RPMI7951 (cell line): ENCODE measurements around the gene OR10D3. TPM values are rescaled to one million over a fixed set of nuclear protein-coding genes. Genes with fewer than 3 reads are reported as not detected.
A peak's percentile ranks its signal among the peaks of the same experiment; 100 is the strongest.
"Not testable (repeated sequence)": the region's sequence is repeated elsewhere in the genome, so short reads cannot be mapped to it uniquely, and the experiment has no call there.

Source experiments
- DNase-seq: peaks from one replicate; pipeline ENCODE4 v3.0.0-alpha.2; 2012; ENCODE audit warnings: low read depth
- total RNA-seq: library from RNA; depleted of rRNA; stranded (reverse); fragments of >200 nt; shearing (Covaris generic); gene quantifications from 2 replicates; pipeline ENCODE4 v1.2.3, GENCODE V29; 2014

Gene OR10D3
- total RNA-seq, 1 experiment from 2014 or later, result not detected

- peak; percentile 24 for DNase-seq
These were observed 11.4 kb downstream of the OR10D3 start for GRCh38 chr11:124194293-124195188.

- peak; percentile 57 for DNase-seq
These were observed 12.1 kb downstream of the OR10D3 start for GRCh38 chr11:124195189-124195734.

- DNase-seq, result no peak
These were observed 14.9 kb downstream of the OR10D3 start for GRCh38 chr11:124197999-124198398.

- peak; percentile 6 for DNase-seq
These were observed 15.8 kb downstream of the OR10D3 start for GRCh38 chr11:124198897-124199296.

- DNase-seq, result peak; percentile 28
These were observed 16.6 kb downstream of the OR10D3 start for GRCh38 chr11:124199702-124200101.

GRCh38 chr11:124200671-124201070 is 17.5 kb downstream of the OR10D3 start:
- no peak for DNase-seq

GRCh38 chr11:124202951-124203350 is 19.8 kb downstream of the OR10D3 start:
- no peak for DNase-seq

GRCh38 chr11:124204008-124204407 is 20.9 kb downstream of the OR10D3 start:
- no peak for DNase-seq

- no peak for DNase-seq
These were observed 24.1 kb downstream of the OR10D3 start for GRCh38 chr11:124207102-124207792.

GRCh38 chr11:124209824-124210357 is 26.7 kb downstream of the OR10D3 start:
- no peak for DNase-seq

- DNase-seq, result no peak
These were observed 27.3 kb downstream of the OR10D3 start for GRCh38 chr11:124210421-124210820.

- DNase-seq, result no peak
These were observed 28.2 kb downstream of the OR10D3 start for GRCh38 chr11:124211321-124211720.

- DNase-seq, result no peak
These were observed 30.9 kb downstream of the OR10D3 start for GRCh38 chr11:124214027-124214426.

- DNase-seq, result no peak
These were observed 36.0 kb downstream of the OR10D3 start for GRCh38 chr11:124219126-124219525.

GRCh38 chr11:124222407-124222806 is 39.3 kb downstream of the OR10D3 start:
- DNase-seq, result no peak

- DNase-seq, result not testable (repeated sequence)
These were observed 41.7 kb downstream of the OR10D3 start for GRCh38 chr11:124224618-124225423.

- DNase-seq, result no peak
These were observed 42.3 kb downstream of the OR10D3 start for GRCh38 chr11:124225471-124225870.

- DNase-seq, result no peak
These were observed 50.2 kb downstream of the OR10D3 start for GRCh38 chr11:124233376-124233775.
